HEK293T (cell line): ENCODE results near the gene SYNE4.

ENCODE experiments used
- CTCF ChIA-PET: fragments of 350-600 bp; formaldehyde crosslinking; extraction: SDS; loops from one replicate; lab custom pipeline; 2021; ENCODE audit warnings: antibody characterized with exemption, inconsistent platforms; lab: Yijun Ruan, JAX
- POLR2A ChIA-PET: fragments of 350-600 bp; formaldehyde crosslinking; extraction: SDS; loops from one replicate; lab custom pipeline; 2020; ENCODE audit warnings: antibody characterized with exemption, inconsistent platforms; lab: Yijun Ruan, JAX
- DNase-seq: peaks from one replicate; pipeline ENCODE4 v3.0.0; 2012; ENCODE audit warnings: mixed read lengths; ENCODE audit errors: extremely low spot score
- ARNT ChIP-seq: fragments of 450-650 bp; IDR thresholded peaks from 2 replicates; pipeline ENCODE4 v1.6.1; 2017; ENCODE audit warnings: mild to moderate bottlenecking
- BHLHE40 ChIP-seq: fragments of 450-650 bp; IDR thresholded peaks from 2 replicates; pipeline ENCODE4 v1.6.1; 2016; ENCODE audit warnings: mild to moderate bottlenecking, moderate library complexity, borderline replicate concordance
- CTBP1 ChIP-seq: fragments of 450-650 bp; IDR thresholded peaks from 2 replicates; pipeline ENCODE4 v1.6.1; 2016; ENCODE audit warnings: borderline replicate concordance
- ELF4 ChIP-seq: fragments of 450-650 bp; IDR thresholded peaks from 2 replicates; pipeline ENCODE4 v1.6.1; 2017; ENCODE audit warnings: antibody characterized with exemption
- FOXA1 ChIP-seq: fragments of 450-650 bp; IDR thresholded peaks from 2 replicates; pipeline ENCODE4 v1.6.1; 2016; ENCODE audit warnings: mild to moderate bottlenecking
- FOXK2 ChIP-seq: fragments of 450-650 bp; IDR thresholded peaks from 2 replicates; pipeline ENCODE4 v1.6.1; 2016; ENCODE audit warnings: mild to moderate bottlenecking
- FOXM1 ChIP-seq: fragments of 450-650 bp; IDR thresholded peaks from 2 replicates; pipeline ENCODE4 v1.6.1; 2017; ENCODE audit warnings: mild to moderate bottlenecking, borderline replicate concordance
- HDGF ChIP-seq: fragments of 450-650 bp; IDR thresholded peaks from 2 replicates; pipeline ENCODE4 v1.6.1; 2017; ENCODE audit warnings: antibody characterized with exemption, borderline replicate concordance
- L3MBTL2 ChIP-seq: fragments of 450-650 bp; conservative IDR thresholded peaks from 2 replicates; pipeline ENCODE4 v1.6.1; 2016; ENCODE audit warnings: mild to moderate bottlenecking
- LEF1 ChIP-seq: fragments of 450-650 bp; IDR thresholded peaks from 2 replicates; pipeline ENCODE4 v1.6.1; 2017; ENCODE audit warnings: mild to moderate bottlenecking, borderline replicate concordance
- NFRKB ChIP-seq: fragments of 450-650 bp; IDR thresholded peaks from 2 replicates; pipeline ENCODE4 v1.6.1; 2016; ENCODE audit warnings: mild to moderate bottlenecking, moderate library complexity
- PKNOX1 ChIP-seq: fragments of 450-650 bp; IDR thresholded peaks from 2 replicates; pipeline ENCODE4 v1.6.1; 2016
- SP1 ChIP-seq: fragments of 450-650 bp; IDR thresholded peaks from 2 replicates; pipeline ENCODE4 v1.6.1; 2017
- SUZ12 ChIP-seq: fragments of 450-650 bp; IDR thresholded peaks from 2 replicates; pipeline ENCODE4 v1.6.1; 2016; ENCODE audit warnings: mild to moderate bottlenecking
- TARDBP ChIP-seq: fragments of 450-650 bp; IDR thresholded peaks from 2 replicates; pipeline ENCODE4 v1.6.1; 2016
- ZNF384 ChIP-seq: fragments of 450-650 bp; IDR thresholded peaks from 2 replicates; pipeline ENCODE4 v1.6.1; 2016

SYNE4 gene

DNA sequence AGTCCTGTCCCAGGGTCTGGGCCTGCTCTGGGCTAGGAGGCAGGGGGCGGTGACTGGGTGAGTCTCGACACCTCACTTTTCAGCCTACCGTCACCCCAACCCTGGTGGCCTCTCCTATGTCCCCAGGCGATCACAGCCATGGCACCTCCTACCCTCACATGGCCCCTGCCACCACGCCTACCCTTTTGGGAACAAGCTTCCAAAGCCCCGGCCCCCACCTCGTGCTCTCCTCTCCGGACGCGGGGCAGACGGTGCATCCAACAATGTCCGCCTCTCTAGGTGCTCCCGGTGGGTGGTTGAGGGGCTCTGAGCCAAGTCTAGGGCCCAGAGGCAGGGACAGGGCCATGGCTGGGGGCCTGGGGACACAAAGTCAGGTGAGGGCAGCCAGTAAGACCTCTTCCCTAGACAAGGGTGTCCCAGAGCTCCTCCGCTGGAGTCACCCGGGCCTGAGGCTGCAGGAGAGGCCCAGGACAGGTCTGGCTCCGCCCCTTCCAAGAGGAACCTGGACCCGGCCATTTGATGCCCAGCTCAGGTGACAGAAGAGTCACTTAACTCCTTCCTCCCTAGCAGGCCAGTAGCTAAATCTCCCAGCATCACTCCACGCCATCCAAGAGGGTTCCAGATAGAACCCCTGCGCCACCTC lies at the start of gene SYNE4:
TSS of gene SYNE4 (minus strand) at position 478 of the 643 bp plus-strand sequence. CDS start at position 346, 132 bp downstream.
- ChIA-PET POLR2A (interaction anchor here (1.4 kb wide), 1 partner anchor 12 kb away, joined by 6 read pairs; no protein-coding TSS in a partner anchor), CTCF (no interaction called here)
- DNase-seq, result no peak
- TF ChIP-seq HDGF (no peak), PKNOX1 (no peak), BHLHE40 (no peak), ARNT (no peak), FOXK2 (no peak), TARDBP (no peak), L3MBTL2 (no peak), ELF4 (no peak), FOXM1 (no peak), ZNF384 (no peak), CTBP1 (no peak), FOXA1 (no peak), SP1 (no peak), SUZ12 (no peak), LEF1 (no peak), NFRKB (no peak)

DNA sequence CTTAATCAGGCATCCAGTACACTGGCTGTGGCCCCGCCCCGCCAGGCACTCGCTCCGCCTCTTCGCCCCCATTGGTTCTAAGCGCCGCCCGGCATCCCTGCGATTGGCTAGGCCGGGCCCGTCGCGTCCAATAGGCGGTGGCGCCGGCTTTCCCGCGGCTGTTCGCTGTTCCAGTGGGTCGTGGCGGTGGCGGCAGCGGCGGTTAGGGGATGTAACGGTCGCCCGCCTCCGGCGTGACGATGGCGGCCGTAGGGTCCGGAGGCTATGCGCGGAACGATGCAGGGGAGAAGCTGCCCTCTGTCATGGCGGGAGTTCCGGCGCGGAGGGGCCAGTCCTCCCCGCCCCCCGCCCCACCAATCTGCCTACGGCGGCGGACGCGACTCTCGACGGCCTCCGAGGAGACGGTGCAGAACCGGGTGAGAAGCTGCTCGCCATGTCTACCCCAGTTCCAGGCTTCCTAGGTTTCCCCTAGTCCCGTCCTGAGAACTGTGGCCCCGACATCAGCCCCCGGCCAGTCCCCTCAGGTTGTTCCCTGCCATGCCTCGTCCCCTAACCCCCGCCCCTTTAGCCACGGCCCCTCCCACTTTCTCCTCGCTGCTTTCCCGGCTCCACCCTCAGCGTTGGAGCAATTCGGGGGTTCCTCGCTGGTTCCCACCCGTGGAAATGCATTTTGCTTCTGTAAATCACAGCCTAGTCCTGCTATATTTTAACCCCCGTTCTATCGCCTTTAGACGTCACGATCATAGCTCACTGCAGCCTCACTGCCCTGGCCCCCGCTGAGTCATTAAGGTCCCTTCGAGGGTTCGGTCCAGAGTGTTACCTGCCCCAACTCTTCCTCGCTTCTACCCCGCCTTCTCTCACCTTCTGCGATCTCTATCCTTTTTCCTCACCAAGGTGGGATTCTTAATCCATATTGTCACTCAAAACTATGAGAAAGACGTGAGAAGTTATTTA lies 46.4 kb upstream of the SYNE4 start, which contains the start of gene WDR62:
TSS of gene WDR62 (plus strand) at position 165 of the 954 bp plus-strand sequence. CDS start at position 240, 75 bp downstream.
- TF ChIP-seq FOXM1 (0 out of 2 replicates have a peak, but pooled peaks have one; percentile 19), ELF4 (no peak), L3MBTL2 (peak; percentile 94)
- DNase-seq, result peak; percentile 93
- ChIA-PET POLR2A (interaction anchor here (0.7 to 1.7 kb wide), 11 partner anchors 11 to 307 kb away, joined by 3 to 9 read pairs (median 4); partner anchors contain the start of genes ALKBH6, LIN37, POLR2I and TBCB), CTCF (interaction anchor here (0.8 kb wide), 1 partner anchor 124 kb away, joined by 3 read pairs; no protein-coding TSS in a partner anchor)

GRCh38 chr19:36054119-36054732 lies 45.6 kb upstream of the SYNE4 start, which contains the start of gene THAP8:
Gene THAP8 (minus strand): TSS chr19:36054285. CDS start chr19:36054217, 68 bp downstream.
- POLR2A ChIA-PET, result interaction anchor here (0.6 to 1.7 kb wide), 15 partner anchors 10 to 306 kb away, joined by 3 to 9 read pairs (median 4); partner anchors contain the start of genes ALKBH6, LIN37, POLR2I and TBCB
- CTCF ChIA-PET, result interaction anchor here (0.8 kb wide), 1 partner anchor 123 kb away, joined by 3 read pairs; no protein-coding TSS in a partner anchor
- 0 out of 2 replicates have a peak, but pooled peaks have one; percentile 22 for TF ChIP-seq TARDBP
- no peak for TF ChIP-seq SUZ12
- TF ChIP-seq PKNOX1, result peak; percentile 83
- no peak for TF ChIP-seq FOXA1
- TF ChIP-seq NFRKB, result no peak
- TF ChIP-seq CTBP1, result no peak
- TF ChIP-seq HDGF, result 0 out of 2 replicates have a peak, but pooled peaks have one; percentile 31
- TF ChIP-seq FOXM1, result no peak
- no peak for TF ChIP-seq FOXK2
- no peak for TF ChIP-seq LEF1
- TF ChIP-seq BHLHE40, result peak; percentile 45; the same call in 1 of the 2 replicates
- no peak; the same call in none of the 2 replicates for TF ChIP-seq L3MBTL2
- TF ChIP-seq ARNT, result no peak
- TF ChIP-seq ZNF384, result no peak
- TF ChIP-seq SP1, result no peak
- TF ChIP-seq ELF4, result no peak
- peak; percentile 96 for DNase-seq

DNA sequence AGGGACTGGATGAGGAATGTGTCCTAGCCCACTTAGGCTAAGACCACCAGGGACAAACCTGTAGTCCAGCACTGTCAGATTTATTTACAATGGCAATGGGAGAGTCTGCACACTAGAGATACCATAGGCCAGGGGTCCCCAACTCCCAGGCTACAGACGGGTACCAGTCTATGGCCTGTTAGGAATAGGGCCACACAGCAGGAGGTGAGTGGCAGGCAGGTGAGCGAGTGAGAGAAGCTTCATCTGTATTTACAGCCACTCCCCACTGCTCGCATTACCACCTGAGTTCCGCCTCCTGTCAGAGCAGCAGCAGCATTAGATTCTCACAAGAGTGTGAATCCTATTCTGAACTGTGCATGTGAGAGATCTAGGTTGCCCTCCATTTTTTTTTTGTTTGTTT lies 43.0 kb upstream of the SYNE4 start:
- ChIA-PET POLR2A (no interaction called here), CTCF (no interaction called here)
- no peak for DNase-seq
- TF ChIP-seq PKNOX1 (peak; percentile 84), L3MBTL2 (no peak)

- POLR2A ChIA-PET, result no interaction called here
- no peak for TF ChIP-seq SP1
- TF ChIP-seq ELF4, result no peak
- TF ChIP-seq BHLHE40, result no peak
- DNase-seq, result no peak
- CTCF ChIA-PET, result no interaction called here
Observed at GRCh38 chr19:36051236-36051635, 42.6 kb upstream of the SYNE4 start.
